Body of pancreas (tissue), 4 donors: ENCODE measurements around the gene AK4. TPM values are rescaled to one million over a fixed set of nuclear protein-coding genes. Genes with fewer than 3 reads are reported as not detected.
A peak's percentile ranks its signal among the peaks of the same experiment; 100 is the strongest.

Source experiments
- ATAC-seq: fragments of 150-250 bp; one replicate; pipeline ENCODE4 v1.9.1; 2016
- DNase-seq, 4 donors: peaks; one replicate each; pipeline ENCODE4 v3.0.0-alpha.2; 2019
- H3K27ac ChIP-seq, 4 donors: fragments of 200-600 bp; sonication (generic); 1 replicate in 3 of 4; 2 replicates in 1 of 4; pipeline versions ENCODE4 v1.5.1 to v1.6.1; 2016 to 2019; ENCODE audit warnings: mild to moderate bottlenecking in 1 of 4, mixed read lengths in 1 of 4, moderate library complexity in 1 of 4
- H3K27me3 ChIP-seq, 2 donors: fragments of 200-600 bp; sonication (generic); one replicate each; pipeline ENCODE4 v1.6.0; 2016; ENCODE audit warnings: mild to moderate bottlenecking in 1 of 2
- H3K36me3 ChIP-seq, 2 donors: fragments of 200-600 bp; sonication (generic); replicated peaks in 1 of 2; 2 replicates each; pipeline ENCODE4 v1.5.1; 2016; ENCODE audit warnings: low read depth in 2 of 2; ENCODE audit not compliant: insufficient read depth in 1 of 2
- H3K4me1 ChIP-seq: fragments of 200-600 bp; sonication (generic); one replicate; pipeline ENCODE4 v1.6.0; 2016
- H3K4me3 ChIP-seq, 2 donors: fragments of 200-600 bp; sonication (generic); 1 replicate in 1 of 2; 2 replicates in 1 of 2; pipeline ENCODE4 v1.5.1; 2016 to 2019
- H3K9me3 ChIP-seq, 3 donors: fragments of 200-600 bp; sonication (generic); 1 replicate in 2 of 3; 2 replicates in 1 of 3; pipeline ENCODE4 v1.5.1; 2016
- POLR2A ChIP-seq, 3 donors: fragments of 450-650 bp; IDR thresholded peaks; one replicate each; pipeline ENCODE4 v1.6.1; 2016; ENCODE audit warnings: antibody characterized with exemption in 3 of 3, mild to moderate bottlenecking in 2 of 3
- whole genome bisulfite sequencing, 2 donors: methylation state at CpG; one replicate each; pipeline ENCODE4 v1.1.5; 2017; 5-methylcytosine and 5-hydroxymethylcytosine counted together
- intact Hi-C: fragments of 100-400 bp; cut with DNase I; formaldehyde crosslinking; loops from one replicate; pipeline ENCODE4 v1.15.1; 2023
- total RNA-seq, 2 donors: library from RNA; depleted of rRNA; stranded (reverse); fragments of >200 nt; gene quantifications; one replicate each; pipeline ENCODE4 v1.1.0, GENCODE V29; 2016
- TF ChIP-seq, protein P1 (sequence below), 7 experiments: fragments of 450-650 bp in 4 of 7; fragments of 200-600 bp in 3 of 7; sonication (generic) in 3 of 7; IDR thresholded peaks; one replicate each; pipeline ENCODE4 v1.5.1; 2016 to 2019; ENCODE audit warnings: antibody characterized with exemption in 7 of 7

The AK4 gene
- total RNA-seq, 2 donors from 2014 or later, result 8.8 to 20.4 TPM

GRCh38 chr1:65237503-65237902 lies 89.5 kb downstream of the AK4 start:
- Histone ChIP-seq H3K4me3 (no peak overlapping the region), H3K27me3 (no peaks in the 10 kb centered on the region), H3K36me3 (no peaks in the 10 kb centered on the region), H3K9me3 (no peaks in the 10 kb centered on the region), H3K4me1 (no peaks in the 10 kb centered on the region), H3K27ac (no peak overlapping the region)
- ATAC-seq (no peak), DNase-seq (no peak)
- intact Hi-C loops, result no loop called here
- WGBS, 2 donors, result 74 to 80% methylated on average over 4 of the region's 4 CpGs
- TF ChIP-seq POLR2A (IDR thresholded peaks at IDR 0.05), result no peak
- TF ChIP-seq, protein P1, sequence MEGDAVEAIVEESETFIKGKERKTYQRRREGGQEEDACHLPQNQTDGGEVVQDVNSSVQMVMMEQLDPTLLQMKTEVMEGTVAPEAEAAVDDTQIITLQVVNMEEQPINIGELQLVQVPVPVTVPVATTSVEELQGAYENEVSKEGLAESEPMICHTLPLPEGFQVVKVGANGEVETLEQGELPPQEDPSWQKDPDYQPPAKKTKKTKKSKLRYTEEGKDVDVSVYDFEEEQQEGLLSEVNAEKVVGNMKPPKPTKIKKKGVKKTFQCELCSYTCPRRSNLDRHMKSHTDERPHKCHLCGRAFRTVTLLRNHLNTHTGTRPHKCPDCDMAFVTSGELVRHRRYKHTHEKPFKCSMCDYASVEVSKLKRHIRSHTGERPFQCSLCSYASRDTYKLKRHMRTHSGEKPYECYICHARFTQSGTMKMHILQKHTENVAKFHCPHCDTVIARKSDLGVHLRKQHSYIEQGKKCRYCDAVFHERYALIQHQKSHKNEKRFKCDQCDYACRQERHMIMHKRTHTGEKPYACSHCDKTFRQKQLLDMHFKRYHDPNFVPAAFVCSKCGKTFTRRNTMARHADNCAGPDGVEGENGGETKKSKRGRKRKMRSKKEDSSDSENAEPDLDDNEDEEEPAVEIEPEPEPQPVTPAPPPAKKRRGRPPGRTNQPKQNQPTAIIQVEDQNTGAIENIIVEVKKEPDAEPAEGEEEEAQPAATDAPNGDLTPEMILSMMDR (IDR thresholded peaks at IDR 0.05), result no peak

DNA sequence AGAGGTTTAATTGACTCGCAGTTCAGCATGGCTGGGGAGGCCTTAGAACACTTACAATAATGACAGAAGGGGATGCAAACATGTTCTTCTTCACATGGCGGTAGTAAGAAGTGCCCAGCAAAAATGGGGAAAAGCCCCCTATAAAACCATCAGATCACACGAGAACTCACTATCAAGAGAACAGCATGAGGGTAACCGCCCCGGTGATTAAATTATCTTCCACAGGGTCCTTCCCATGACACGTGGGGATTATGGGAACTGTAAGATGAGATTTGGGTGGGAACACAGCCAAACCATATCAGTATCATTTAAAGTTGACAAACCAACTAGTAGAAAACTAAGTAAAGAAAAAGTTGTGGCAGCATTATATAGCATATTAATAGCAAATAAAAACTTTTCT lies 90.0 kb downstream of the AK4 start:
- Histone ChIP-seq H3K9me3 (no peaks in the 10 kb centered on the region), H3K4me1 (no peaks in the 10 kb centered on the region), H3K27ac (no peak overlapping the region), H3K27me3 (no peaks in the 10 kb centered on the region), H3K36me3 (no peaks in the 10 kb centered on the region), H3K4me3 (no peak overlapping the region)
- WGBS, 2 donors, result 60% methylated on average over 6 of the region's 6 CpGs
- intact Hi-C loops, result no loop called here
- TF ChIP-seq, protein P1 (IDR thresholded peaks at IDR 0.05), result no peak
- TF ChIP-seq POLR2A (IDR thresholded peaks at IDR 0.05), result no peak
- no peak for ATAC-seq
- DNase-seq, result no peak

DNA sequence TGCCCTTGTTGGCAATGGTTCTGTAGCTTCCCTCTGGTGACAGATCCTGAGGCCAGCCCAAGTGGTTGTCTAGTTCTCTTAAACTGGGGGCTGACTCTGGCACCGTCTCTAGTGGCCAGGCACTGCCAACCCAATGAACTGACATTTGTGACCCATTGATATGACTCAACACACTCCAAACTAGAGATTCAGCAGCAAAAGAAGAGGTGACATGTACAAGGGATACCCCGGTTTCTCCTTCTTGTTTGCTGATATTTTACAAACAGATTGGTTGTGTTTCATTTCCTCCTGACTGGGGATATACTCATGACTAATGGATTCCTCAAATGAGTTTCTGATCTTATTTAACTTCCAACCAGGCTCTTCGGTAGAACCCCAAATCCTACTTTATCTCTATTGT lies 95.5 kb downstream of the AK4 start:
- intact Hi-C loops, result no loop called here
- Histone ChIP-seq H3K4me3 (no peak overlapping the region), H3K36me3 (no peaks in the 10 kb centered on the region), H3K27ac (no peak overlapping the region), H3K9me3 (no peaks in the 10 kb centered on the region), H3K27me3 (no peaks in the 10 kb centered on the region), H3K4me1 (no peaks in the 10 kb centered on the region)
- 83 to 92% methylated on average over 3 of the region's 3 CpGs for WGBS, 2 donors
- ATAC-seq (no peak), DNase-seq (no peak)
- TF ChIP-seq, protein P1 (IDR thresholded peaks at IDR 0.05), result no peak
- TF ChIP-seq POLR2A (IDR thresholded peaks at IDR 0.05), result no peak

- TF ChIP-seq, protein P1 (IDR thresholded peaks at IDR 0.05), result no peak
- TF ChIP-seq POLR2A (IDR thresholded peaks at IDR 0.05), result no peak
- intact Hi-C loops, result no loop called here
- Histone ChIP-seq H3K36me3 (no peaks in the 10 kb centered on the region), H3K9me3 (no peaks in the 10 kb centered on the region), H3K27me3 (no peaks in the 10 kb centered on the region), H3K4me3 (no peak overlapping the region), H3K27ac (no peak overlapping the region), H3K4me1 (no peaks in the 10 kb centered on the region)
- ATAC-seq (no peak), DNase-seq (no peak)
These were observed 97.3 kb downstream of the AK4 start for GRCh38 chr1:65245295-65245694.

DNA sequence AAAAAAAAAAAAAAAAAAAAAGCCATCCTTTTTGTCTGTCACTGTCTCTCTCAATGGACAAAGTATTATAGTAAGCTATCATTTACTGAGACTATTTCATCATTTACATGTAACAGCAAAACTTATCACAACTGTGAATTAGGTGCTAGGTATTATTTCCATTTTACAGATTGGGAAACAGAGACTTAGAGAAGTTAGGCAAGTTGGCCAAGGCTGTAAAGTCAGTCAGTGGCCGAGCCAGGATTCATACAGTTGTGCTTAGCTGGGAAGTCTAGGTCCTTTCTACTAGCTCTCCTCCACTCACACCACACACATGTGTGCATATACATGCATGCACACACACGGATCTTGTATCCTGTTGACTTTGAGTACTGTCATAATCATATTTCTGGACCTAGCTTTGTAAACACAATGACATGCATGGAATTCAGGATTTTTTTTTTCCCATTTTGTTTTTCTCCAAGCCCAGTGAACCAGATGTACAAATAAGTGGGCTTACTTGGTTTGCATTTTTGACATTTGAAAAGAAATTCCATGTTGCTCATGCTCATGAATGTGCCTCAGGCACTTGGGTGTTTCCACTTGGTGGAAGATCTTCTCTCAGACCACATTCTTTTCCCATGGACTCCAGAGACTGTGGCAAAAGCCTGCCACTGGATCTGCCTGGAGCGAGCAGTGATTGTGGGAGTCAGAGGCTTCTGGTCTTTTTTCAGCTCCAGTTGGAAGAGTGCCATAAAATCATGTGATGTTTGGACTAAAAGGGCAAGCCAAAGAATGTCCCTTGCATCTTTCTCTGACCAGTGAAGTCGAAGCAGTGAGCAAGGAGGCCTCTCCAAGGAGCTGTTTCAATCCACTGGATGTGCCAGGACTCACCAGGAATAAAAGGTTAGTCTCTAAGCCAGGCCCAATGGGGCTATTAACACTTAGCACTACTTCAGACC lies 99.7 kb downstream of the AK4 start:
- Histone ChIP-seq H3K27ac (no peak overlapping the region), H3K4me3 (no peak overlapping the region), H3K36me3 (no peaks in the 10 kb centered on the region), H3K27me3 (no peaks in the 10 kb centered on the region), H3K4me1 (no peaks in the 10 kb centered on the region), H3K9me3 (no peaks in the 10 kb centered on the region)
- WGBS, 2 donors, result 35 to 43% methylated on average over 4 of the region's 4 CpGs
- intact Hi-C loops, result no loop called here
- TF ChIP-seq, protein P1 (IDR thresholded peaks at IDR 0.05), result no peak
- TF ChIP-seq POLR2A (IDR thresholded peaks at IDR 0.05), result no peak
- DNase-seq, result peak in 2 of 4 donors; percentile 27 to 31
- no peak for ATAC-seq
